ENCODE measurements around the gene CIT.

Gene CIT

DNA sequence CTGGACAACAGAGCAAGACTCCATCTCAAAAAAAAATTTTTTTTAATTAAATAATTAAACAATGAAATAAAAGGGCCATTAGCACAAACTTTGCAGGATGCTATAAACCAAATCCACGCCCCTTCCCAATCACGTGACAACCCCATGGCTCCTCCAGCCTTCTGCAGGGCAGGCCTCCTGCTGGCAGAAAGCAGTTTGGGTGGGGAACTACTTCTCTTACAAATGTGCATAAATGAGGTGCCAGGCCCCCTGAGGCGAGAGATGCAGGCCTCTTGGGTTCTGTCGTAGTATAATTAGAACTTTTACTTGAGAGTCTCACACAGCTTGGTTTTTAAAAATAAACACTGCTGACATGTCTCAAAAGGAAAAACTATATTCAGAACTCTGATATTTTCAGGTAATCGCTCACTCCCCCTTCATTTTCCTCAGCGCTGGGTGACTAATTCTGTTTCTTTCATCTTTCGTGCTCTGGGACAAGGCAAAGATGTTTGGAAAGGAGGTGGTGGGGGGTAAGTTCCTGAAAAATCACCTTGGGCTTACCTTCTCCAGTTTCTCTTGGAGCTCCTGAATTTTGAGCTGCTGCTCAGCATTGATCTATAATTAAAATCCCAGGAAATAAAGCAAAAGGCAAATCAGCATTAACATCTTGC, 101.7 kb downstream of the CIT start:
- DNase-seq (ENCODE audit: low read depth): no peak
- TF ChIP-seq CTCF (IDR thresholded peaks at IDR 0.05; ENCODE audit: insufficient read depth, low read depth, low read length, missing control alignments): no peak
- H3K4me3 ChIP-seq (ENCODE audit: low read length): no peak overlapping the region

DNA sequence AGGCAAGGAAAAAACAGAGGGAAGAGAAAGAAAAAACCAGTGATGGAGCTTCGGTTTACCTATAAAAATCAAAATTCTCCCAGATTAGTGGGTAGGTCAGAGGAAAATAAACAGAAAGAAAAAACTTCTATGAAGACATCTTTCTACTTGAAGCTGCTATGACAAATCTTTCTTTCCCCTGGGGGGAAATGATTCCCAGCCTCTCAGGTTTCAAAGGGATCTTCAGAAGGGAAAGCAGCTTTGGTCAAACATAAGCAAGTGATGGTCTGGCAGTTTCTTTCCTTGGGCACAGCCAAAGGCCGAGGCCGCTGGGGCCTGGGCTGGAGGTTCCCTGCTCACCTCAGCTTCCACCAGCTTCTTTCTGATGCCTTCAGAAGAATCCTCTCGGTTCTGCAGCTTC, 104.7 kb downstream of the CIT start:
- peak; percentile 65 for DNase-seq (ENCODE audit: low read depth)
- H3K4me3 ChIP-seq (ENCODE audit: low read length): no peak overlapping the region
- TF ChIP-seq CTCF (IDR thresholded peaks at IDR 0.05; ENCODE audit: insufficient read depth, low read depth, low read length, missing control alignments): no peak

GRCh38 chr12:119770146-119770545, 107.0 kb downstream of the CIT start:
- DNase-seq (ENCODE audit: low read depth): no peak
- H3K4me3 ChIP-seq (ENCODE audit: low read length): no peak overlapping the region
- no peak for TF ChIP-seq CTCF (IDR thresholded peaks at IDR 0.05; ENCODE audit: insufficient read depth, low read depth, low read length, missing control alignments)

DNA sequence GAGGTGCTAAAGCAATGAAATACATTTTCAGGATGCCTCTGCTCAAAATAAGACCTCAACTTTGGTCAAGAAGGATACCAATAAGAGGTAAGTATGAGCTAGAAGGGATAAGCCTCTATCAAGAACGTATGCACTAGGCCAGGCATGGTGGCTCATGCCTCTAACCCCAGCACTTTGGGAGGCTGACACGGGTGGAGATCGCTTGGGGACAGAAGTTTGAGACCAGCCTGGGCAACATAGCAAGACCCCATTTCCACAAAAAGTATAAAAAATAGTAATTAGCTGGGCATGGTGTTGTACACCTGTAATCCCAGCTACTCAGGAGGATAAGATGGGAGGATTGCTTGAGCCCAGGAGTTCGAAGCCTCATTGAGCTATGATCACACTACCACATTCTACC, 114.5 kb downstream of the CIT start:
- DNase-seq (ENCODE audit: low read depth): no peak
- H3K4me3 ChIP-seq (ENCODE audit: low read length): no peak overlapping the region
- TF ChIP-seq CTCF (IDR thresholded peaks at IDR 0.05; ENCODE audit: insufficient read depth, low read depth, low read length, missing control alignments): no peak

DNA sequence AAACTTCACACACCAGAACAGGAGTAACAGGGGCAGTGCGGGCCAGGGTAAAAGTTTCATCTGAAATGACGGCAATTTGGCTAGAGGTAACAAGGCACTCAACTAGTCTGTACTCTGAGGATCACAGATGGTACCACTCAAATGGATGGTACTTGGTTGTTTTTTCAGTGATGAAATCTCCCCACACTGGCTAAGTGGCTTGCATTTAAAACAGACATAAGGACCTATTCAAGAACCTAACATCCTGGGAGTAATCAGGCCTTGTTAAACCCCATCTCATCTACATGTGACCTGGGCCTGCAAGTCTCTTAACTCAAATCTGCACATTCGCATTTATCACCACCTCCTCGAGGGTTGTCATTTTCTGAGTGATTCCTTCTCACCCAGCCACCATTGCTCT, 118.4 kb downstream of the CIT start:
- no peak for DNase-seq (ENCODE audit: low read depth)
- no peak overlapping the region for H3K4me3 ChIP-seq (ENCODE audit: low read length)
- no peak for TF ChIP-seq CTCF (IDR thresholded peaks at IDR 0.05; ENCODE audit: insufficient read depth, low read depth, low read length, missing control alignments)

DNA sequence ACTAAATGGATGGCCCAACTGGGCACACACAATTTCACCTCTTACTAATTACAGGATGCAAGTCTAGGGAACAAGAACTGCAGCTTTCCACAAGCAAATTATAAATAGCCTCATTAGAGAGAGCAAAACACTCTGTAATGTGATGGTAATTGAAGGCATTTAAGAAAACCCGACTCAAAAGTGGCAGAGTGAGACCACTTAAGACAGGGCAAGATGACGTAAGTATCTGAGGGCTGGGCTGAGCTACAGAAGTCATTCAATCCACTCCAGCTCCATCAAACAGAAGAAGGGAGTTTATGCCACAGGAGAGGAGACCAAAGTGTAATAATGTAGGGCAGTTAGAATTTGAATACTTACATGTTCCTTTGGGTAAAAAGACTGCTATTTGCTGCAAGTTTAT, 118.9 kb downstream of the CIT start:
- no peak for TF ChIP-seq CTCF (IDR thresholded peaks at IDR 0.05; ENCODE audit: insufficient read depth, low read depth, low read length, missing control alignments)
- no peak overlapping the region for H3K4me3 ChIP-seq (ENCODE audit: low read length)
- no peak for DNase-seq (ENCODE audit: low read depth)

DNA sequence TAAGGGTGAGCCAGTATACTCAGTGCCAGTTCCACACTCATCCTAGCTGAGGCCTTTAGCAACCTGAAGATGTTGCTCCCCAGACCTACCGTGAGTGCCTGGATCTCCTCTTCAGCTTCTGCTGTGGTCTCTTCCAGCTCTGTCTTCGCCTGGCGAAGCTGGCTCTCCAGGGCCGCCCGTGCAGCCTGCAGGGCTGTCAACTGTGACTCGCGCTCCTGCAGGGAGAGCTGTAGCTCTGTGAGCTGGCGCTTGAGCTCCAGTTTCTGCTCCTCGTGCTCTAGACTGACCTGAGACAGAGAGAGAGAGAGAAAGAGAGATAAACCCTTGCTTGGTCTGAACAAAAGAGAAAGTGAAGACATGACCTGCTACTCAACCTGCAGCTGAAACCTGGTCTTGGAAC, 125.2 kb downstream of the CIT start:
- DNase-seq (ENCODE audit: low read depth): no peak
- TF ChIP-seq CTCF (IDR thresholded peaks at IDR 0.05; ENCODE audit: insufficient read depth, low read depth, low read length, missing control alignments): no peak
- no peak overlapping the region for H3K4me3 ChIP-seq (ENCODE audit: low read length)

All from epithelial cell of esophagus (primary cell).